ENCODE results near the gene HFE.
"Not testable (repeated sequence)": the region's sequence is repeated elsewhere in the genome, so short reads cannot be mapped to it uniquely, and the experiment has no call there.

DNA sequence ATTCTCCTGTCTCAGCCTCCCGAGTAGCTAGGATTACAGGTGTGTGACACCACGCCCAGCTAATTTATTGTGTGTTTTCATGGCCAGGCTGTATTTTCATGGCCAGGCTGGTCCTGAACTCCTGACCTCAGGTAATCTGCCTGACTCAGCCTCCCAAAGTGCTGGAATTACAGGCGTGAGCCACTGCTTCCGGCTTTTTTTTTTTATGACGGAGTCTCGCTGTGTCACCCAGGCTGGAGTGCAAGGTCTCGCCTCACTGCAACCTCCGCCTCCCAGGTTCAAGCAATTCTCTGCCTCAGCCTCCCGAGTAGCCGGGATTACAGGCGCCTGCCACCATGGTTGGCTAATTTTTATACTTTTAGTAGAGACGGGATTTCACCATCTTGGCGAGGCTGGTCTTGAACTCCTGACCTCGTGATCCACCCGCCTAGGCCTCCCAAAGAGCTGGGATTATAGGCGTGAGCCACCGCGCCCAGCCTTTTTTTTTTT lies 34.4 kb upstream of the HFE start:
- TF ChIP-seq, protein P1, sequence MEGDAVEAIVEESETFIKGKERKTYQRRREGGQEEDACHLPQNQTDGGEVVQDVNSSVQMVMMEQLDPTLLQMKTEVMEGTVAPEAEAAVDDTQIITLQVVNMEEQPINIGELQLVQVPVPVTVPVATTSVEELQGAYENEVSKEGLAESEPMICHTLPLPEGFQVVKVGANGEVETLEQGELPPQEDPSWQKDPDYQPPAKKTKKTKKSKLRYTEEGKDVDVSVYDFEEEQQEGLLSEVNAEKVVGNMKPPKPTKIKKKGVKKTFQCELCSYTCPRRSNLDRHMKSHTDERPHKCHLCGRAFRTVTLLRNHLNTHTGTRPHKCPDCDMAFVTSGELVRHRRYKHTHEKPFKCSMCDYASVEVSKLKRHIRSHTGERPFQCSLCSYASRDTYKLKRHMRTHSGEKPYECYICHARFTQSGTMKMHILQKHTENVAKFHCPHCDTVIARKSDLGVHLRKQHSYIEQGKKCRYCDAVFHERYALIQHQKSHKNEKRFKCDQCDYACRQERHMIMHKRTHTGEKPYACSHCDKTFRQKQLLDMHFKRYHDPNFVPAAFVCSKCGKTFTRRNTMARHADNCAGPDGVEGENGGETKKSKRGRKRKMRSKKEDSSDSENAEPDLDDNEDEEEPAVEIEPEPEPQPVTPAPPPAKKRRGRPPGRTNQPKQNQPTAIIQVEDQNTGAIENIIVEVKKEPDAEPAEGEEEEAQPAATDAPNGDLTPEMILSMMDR (IDR thresholded peaks at IDR 0.05), result not testable (repeated sequence)
- TF ChIP-seq POLR2A (IDR thresholded peaks at IDR 0.05), result not testable (repeated sequence)
